Mesodermal cell (in vitro differentiated cells): ENCODE measurements around the gene TEDC1.

Source experiments
- H3K27ac ChIP-seq: 2 replicates; pipeline ENCODE4 v1.7.0; 2013; ENCODE audit warnings: mild to moderate bottlenecking, low read depth, low read length, moderate library complexity; ENCODE audit not compliant: severe bottlenecking
- H3K36me3 ChIP-seq: 2 replicates; pipeline ENCODE4 v1.7.1; 2013; ENCODE audit warnings: mild to moderate bottlenecking, low read length, moderate library complexity; ENCODE audit not compliant: control insufficient read depth, insufficient read depth
- H3K4me1 ChIP-seq: one replicate; pipeline ENCODE4 v1.7.1; 2013; ENCODE audit warnings: mild to moderate bottlenecking, low read length; ENCODE audit not compliant: insufficient read depth, control insufficient read depth, poor library complexity, severe bottlenecking
- H3K4me3 ChIP-seq: 2 replicates; pipeline ENCODE4 v1.7.0; 2013; ENCODE audit warnings: low read length, control low read depth, mild to moderate bottlenecking; ENCODE audit not compliant: insufficient read depth, poor library complexity, severe bottlenecking; ENCODE audit errors: extremely low read depth
- H3K9me3 ChIP-seq: 2 replicates; pipeline ENCODE4 v1.7.1; 2013; ENCODE audit warnings: mild to moderate bottlenecking, low read length, moderate library complexity; ENCODE audit not compliant: control insufficient read depth
- WGBS, 2 experiments: methylation state at CpG; one replicate each; pipeline ENCODE4 v1.1.5; 2013; ENCODE audit warnings: missing lambda C conversion rate in 2 of 2; ENCODE audit not compliant: insufficient coverage in 2 of 2; 5-methylcytosine and 5-hydroxymethylcytosine counted together

TEDC1 gene

GRCh38 chr14:105475269-105476096 lies 15.6 kb upstream of the TEDC1 start:
- WGBS, 2 experiments, result 8 to 10% methylated on average over 38 to 39 of the region's 48 CpGs
- peaks cover 11% of the 10 kb centered on the region for H3K36me3 ChIP-seq
- H3K27ac ChIP-seq, result peak overlapping the region; percentile 79
- H3K9me3 ChIP-seq, result no peaks in the 10 kb centered on the region
- H3K4me1 ChIP-seq, result peaks cover 39% of the 10 kb centered on the region
- peak overlapping the region; percentile 72 for H3K4me3 ChIP-seq

- no peaks in the 10 kb centered on the region for H3K9me3 ChIP-seq
- peaks cover 8% of the 10 kb centered on the region for H3K36me3 ChIP-seq
- peak overlapping the region; percentile 72 for H3K4me3 ChIP-seq
- WGBS, 2 experiments, result 47 to 64% methylated on average over 14 to 17 of the region's 21 CpGs
- H3K4me1 ChIP-seq, result peaks cover 36% of the 10 kb centered on the region
- H3K27ac ChIP-seq, result peak overlapping the region; percentile 79
Measured at GRCh38 chr14:105476097-105476830, 14.8 kb upstream of the TEDC1 start.

DNA sequence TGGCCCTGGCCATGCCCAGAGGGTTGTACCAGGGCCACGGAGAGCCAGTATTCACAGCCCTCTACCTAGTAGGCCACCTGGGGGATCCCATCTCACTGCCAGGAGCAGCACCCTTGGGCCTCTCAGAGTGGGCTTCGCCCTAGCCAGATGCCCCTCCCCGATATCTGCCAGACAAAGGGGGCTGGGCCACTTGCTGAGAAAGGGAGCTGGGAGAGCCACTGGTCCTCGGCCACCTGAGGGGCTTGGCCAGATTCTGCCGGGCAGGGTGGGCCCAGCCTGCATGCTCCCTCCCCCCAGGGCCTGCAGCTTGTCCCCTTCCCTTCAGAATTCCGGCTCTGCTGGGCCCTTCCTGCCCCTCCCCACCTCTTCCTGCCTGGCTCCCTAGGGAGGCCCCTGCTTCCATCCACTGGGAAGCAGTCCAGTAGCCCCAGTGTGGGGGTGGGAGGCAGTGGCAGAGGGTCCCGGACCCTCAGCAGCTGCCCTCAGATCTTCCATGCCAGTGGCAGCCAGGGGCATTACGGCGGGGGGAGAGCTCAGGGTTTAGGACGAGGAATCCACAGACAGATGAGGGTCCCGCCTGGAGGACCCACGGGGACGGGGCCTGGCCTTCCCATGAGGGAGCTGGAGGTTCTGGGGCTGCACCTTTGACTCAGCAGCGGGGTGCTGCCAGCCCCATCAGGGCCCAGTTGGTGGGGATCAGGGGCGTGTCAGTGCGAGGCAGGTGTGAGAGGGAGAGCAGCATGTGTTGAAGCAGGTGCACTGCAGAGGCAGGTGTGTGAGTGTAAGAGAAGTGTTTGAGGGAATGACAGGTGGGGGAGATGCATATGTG lies 14.0 kb upstream of the TEDC1 start:
- Histone ChIP-seq H3K4me3 (peak overlapping the region; percentile 72), H3K4me1 (peaks cover 40% of the 10 kb centered on the region), H3K27ac (peak overlapping the region; percentile 79), H3K9me3 (no peaks in the 10 kb centered on the region), H3K36me3 (peaks cover 8% of the 10 kb centered on the region)
- WGBS, 2 experiments, result 75 to 76% methylated on average over 12 to 15 of the region's 16 CpGs

- H3K36me3 ChIP-seq, result peaks cover 8% of the 10 kb centered on the region
- 41 to 47% methylated on average over 29 to 35 of the region's 56 CpGs for WGBS, 2 experiments
- no peaks in the 10 kb centered on the region for H3K9me3 ChIP-seq
- H3K4me1 ChIP-seq, result peaks cover 44% of the 10 kb centered on the region
- H3K27ac ChIP-seq, result no peak overlapping the region
- H3K4me3 ChIP-seq, result no peak overlapping the region
Measured at GRCh38 chr14:105477660-105478397, 13.2 kb upstream of the TEDC1 start.

- Histone ChIP-seq H3K9me3 (no peaks in the 10 kb centered on the region), H3K4me3 (no peak overlapping the region), H3K27ac (no peak overlapping the region), H3K4me1 (peaks cover 45% of the 10 kb centered on the region), H3K36me3 (peaks cover 8% of the 10 kb centered on the region)
- WGBS, 2 experiments, result 36 to 48% methylated on average over 32 to 54 of the region's 81 CpGs
Measured at GRCh38 chr14:105478398-105479251, 12.4 kb upstream of the TEDC1 start.

GRCh38 chr14:105479431-105480158 lies 11.5 kb upstream of the TEDC1 start:
- peaks cover 50% of the 10 kb centered on the region for H3K4me1 ChIP-seq
- H3K4me3 ChIP-seq, result no peak overlapping the region
- H3K36me3 ChIP-seq, result peaks cover 8% of the 10 kb centered on the region
- 75 to 76% methylated on average over 31 to 34 of the region's 34 CpGs for WGBS, 2 experiments
- no peaks in the 10 kb centered on the region for H3K9me3 ChIP-seq
- H3K27ac ChIP-seq, result no peak overlapping the region

GRCh38 chr14:105480199-105480746 lies 10.8 kb upstream of the TEDC1 start:
- no peaks in the 10 kb centered on the region for H3K9me3 ChIP-seq
- 78 to 87% methylated on average over 12 of the region's 15 CpGs for WGBS, 2 experiments
- no peak overlapping the region for H3K4me3 ChIP-seq
- H3K4me1 ChIP-seq, result peaks cover 57% of the 10 kb centered on the region
- peaks cover 8% of the 10 kb centered on the region for H3K36me3 ChIP-seq
- no peak overlapping the region for H3K27ac ChIP-seq

DNA sequence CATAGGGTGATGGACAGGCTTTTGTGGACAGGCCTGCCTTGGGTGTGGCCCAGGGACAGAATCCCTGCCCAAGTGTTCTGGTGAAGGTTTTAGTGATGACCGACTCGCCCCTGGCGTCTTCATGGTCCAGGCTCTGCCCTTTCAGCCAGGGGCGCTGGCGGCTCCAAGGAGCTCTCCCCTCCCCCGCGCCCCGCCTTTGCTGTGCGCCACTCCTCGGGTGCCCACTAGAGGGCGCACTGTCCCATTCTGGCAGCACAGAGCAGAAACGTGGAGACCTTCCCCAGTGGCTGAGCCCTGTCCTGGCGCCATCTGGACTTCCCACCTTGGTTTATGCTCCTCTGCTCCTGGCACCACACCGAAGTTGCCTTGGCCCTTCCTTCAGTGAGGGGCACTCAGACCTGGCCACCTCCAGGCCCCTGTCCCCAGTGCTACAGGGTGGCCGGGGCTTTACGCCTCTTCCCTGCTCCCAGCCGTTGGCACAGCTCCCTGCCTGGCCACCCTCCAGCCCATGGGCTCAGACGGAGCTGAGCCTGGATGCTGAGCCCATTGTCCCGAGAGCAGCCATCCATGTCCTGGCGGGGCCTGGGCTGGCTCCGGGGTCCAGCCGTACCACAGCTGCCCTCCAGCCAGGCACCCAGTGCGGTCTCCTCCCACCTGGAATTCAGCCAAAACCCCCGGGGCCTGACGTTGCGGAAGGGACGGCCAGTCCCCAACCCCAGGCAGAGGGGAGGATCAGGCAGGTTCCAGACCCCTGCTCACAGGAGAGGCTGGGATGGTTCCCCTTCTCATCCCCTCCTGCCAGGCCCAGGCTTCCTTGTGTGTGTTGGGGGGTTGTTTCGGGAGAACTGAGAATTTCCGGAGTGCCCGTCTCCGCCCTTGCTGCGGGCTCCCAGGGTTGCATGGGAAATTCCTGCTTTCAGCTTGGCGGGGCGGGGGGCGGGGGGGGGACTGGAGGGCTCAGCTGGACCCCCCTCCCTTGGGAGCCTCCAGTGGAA lies 9.9 kb upstream of the TEDC1 start:
- Histone ChIP-seq H3K9me3 (no peaks in the 10 kb centered on the region), H3K4me1 (peaks cover 55% of the 10 kb centered on the region), H3K4me3 (no peak overlapping the region), H3K36me3 (peaks cover 8% of the 10 kb centered on the region), H3K27ac (peak overlapping the region; percentile 97)
- WGBS, 2 experiments, result 19 to 27% methylated on average over 22 to 23 of the region's 35 CpGs
